Neural progenitor cell (in vitro differentiated cells): ENCODE results near the gene ZMIZ2.

Experiments
- EZH2 ChIP-seq: fragments of 200-600 bp; sonication (generic); IDR thresholded peaks from 2 replicates; pipeline ENCODE4 v1.6.1; 2017; ENCODE audit warnings: antibody characterized with exemption, mild to moderate bottlenecking, moderate library complexity
- EZH2phosphoT487 ChIP-seq: fragments of 200-600 bp; sonication (generic); IDR thresholded peaks from 2 replicates; pipeline ENCODE4 v1.6.1; 2017; ENCODE audit warnings: antibody characterized with exemption

GRCh38 chr7:44760034-44760580 lies 11.5 kb downstream of the ZMIZ2 start:
- TF ChIP-seq EZH2 (no peak), EZH2phosphoT487 (no peak)
